ENCODE results near the gene CD84. TPM values are rescaled to one million over a fixed set of nuclear protein-coding genes. Genes with fewer than 3 reads are reported as not detected.
A peak's percentile ranks its signal among the peaks of the same experiment; 100 is the strongest.
"Not testable (repeated sequence)": the region's sequence is repeated elsewhere in the genome, so short reads cannot be mapped to it uniquely, and the experiment has no call there.

CD84 gene
- total RNA-seq, 1 donor from 2014 or later: not detected

GRCh38 chr1:160520582-160520981, 58.7 kb downstream of the CD84 start:
- no peaks in the 10 kb centered on the region for H3K36me3 Mint-ChIP-seq
- H3K27ac Mint-ChIP-seq: no peak overlapping the region
- TF ChIP-seq CTCF (conservative IDR thresholded peaks at IDR 0.05): no peak
- H3K4me1 Mint-ChIP-seq (ENCODE audit: unreplicated experiment): no peaks in the 10 kb centered on the region
- DNase-seq (ENCODE audit: extremely low spot score, unreplicated experiment): no peak
- H3K27me3 Mint-ChIP-seq: no peaks in the 10 kb centered on the region
- no peak overlapping the region for H3K4me3 Mint-ChIP-seq
- no peaks in the 10 kb centered on the region for H3K9me3 Mint-ChIP-seq

DNA sequence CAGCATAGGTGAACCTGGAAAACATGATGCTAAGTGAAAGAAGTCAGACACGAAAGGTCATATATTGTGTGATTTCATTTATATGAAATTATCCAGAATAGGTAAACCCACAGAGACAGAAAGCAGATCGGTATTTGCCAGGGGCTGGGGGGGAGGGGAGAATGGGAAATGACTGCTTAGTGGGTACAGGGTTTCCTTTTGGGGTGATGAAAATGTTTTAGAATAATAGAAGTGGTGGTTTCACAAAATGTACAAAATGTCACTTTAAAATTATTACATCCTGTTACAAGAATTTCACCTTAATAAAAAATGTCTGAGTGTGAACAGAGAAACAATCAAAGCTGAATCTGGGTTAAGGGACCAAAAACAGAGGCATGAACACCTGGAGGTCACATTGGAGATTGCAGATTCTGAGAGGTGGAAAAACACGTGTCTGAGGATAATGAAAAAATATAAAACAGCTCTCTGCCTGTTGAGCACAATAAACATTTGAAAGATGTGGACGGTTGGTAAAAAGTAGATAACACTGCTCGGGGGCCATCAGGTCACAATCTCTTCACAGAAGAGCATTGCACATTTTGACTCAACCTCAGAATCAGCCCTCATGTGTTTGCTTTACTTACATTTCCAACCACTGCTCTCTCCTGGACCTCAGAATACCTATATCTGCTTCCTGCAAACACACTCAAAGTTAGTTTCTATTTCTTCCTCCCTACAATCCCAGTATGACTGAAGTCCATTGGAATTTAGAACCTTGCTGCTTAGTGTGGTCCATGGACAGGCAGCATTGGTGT, 59.5 kb downstream of the CD84 start:
- H3K9me3 Mint-ChIP-seq: no peaks in the 10 kb centered on the region
- no peaks in the 10 kb centered on the region for H3K36me3 Mint-ChIP-seq
- H3K27ac Mint-ChIP-seq: no peak overlapping the region
- peak; percentile 26 for TF ChIP-seq CTCF (conservative IDR thresholded peaks at IDR 0.05)
- no peak overlapping the region for H3K4me3 Mint-ChIP-seq
- no peaks in the 10 kb centered on the region for H3K27me3 Mint-ChIP-seq
- H3K4me1 Mint-ChIP-seq (ENCODE audit: unreplicated experiment): no peaks in the 10 kb centered on the region
- no peak for DNase-seq (ENCODE audit: extremely low spot score, unreplicated experiment)

GRCh38 chr1:160517519-160517918, 61.8 kb downstream of the CD84 start:
- H3K36me3 Mint-ChIP-seq; H3K27ac Mint-ChIP-seq; H3K4me1 Mint-ChIP-seq (ENCODE audit: unreplicated experiment); H3K9me3 Mint-ChIP-seq; H3K4me3 Mint-ChIP-seq; DNase-seq (ENCODE audit: extremely low spot score, unreplicated experiment): not testable (repeated sequence)
- H3K27me3 Mint-ChIP-seq: peaks cover 15% of the 10 kb centered on the region

DNA sequence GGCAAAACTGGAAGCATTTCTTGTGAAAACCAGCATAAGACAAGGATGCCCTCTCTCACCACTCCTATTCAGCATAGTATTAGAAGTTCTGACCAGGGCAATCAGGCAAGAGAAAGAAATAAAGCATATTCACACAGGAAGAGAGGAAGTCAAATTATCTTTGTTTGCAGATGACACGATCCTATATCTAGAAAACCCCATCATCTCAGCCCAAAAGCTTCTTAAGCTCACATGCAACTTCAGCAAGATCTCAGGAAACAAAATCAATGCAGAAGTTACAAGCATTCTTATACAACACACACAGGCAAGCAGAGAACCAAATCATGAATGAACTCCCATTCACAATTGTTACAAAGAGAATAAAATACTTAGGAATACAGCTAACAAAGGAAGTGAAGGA, 63.4 kb downstream of the CD84 start:
- H3K4me3 Mint-ChIP-seq; H3K4me1 Mint-ChIP-seq (ENCODE audit: unreplicated experiment); H3K36me3 Mint-ChIP-seq; DNase-seq (ENCODE audit: extremely low spot score, unreplicated experiment); H3K9me3 Mint-ChIP-seq; H3K27ac Mint-ChIP-seq: not testable (repeated sequence)
- H3K27me3 Mint-ChIP-seq: peaks cover 15% of the 10 kb centered on the region

DNA sequence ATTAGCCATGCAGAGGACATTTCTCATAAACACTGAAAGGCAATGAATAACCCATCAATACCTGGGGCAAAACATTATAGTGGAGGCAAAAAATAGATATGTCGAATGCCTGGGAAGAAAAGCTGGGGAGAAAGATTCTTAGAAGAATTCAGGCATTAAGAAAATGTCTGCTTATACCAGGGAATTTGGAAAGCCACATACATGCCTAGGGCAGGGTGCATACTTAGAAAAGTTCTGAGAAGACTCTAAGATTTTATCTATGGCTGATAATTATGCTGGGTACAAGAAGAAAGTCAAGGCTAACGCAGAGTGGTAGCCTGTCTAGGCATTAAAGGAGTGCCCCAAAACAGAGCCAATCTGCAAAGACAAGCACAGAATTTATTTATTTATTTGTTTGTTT, 74.6 kb downstream of the CD84 start:
- H3K27me3 Mint-ChIP-seq: no peaks in the 10 kb centered on the region
- H3K9me3 Mint-ChIP-seq: peaks cover 6% of the 10 kb centered on the region
- TF ChIP-seq CTCF (conservative IDR thresholded peaks at IDR 0.05): no peak
- no peaks in the 10 kb centered on the region for H3K4me1 Mint-ChIP-seq (ENCODE audit: unreplicated experiment)
- H3K36me3 Mint-ChIP-seq: no peaks in the 10 kb centered on the region
- no peak overlapping the region for H3K27ac Mint-ChIP-seq
- no peak overlapping the region for H3K4me3 Mint-ChIP-seq
- DNase-seq (ENCODE audit: extremely low spot score, unreplicated experiment): no peak

GRCh38 chr1:160503087-160503486, 76.2 kb downstream of the CD84 start:
- H3K27ac Mint-ChIP-seq: no peak overlapping the region
- H3K9me3 Mint-ChIP-seq: peaks cover 6% of the 10 kb centered on the region
- no peaks in the 10 kb centered on the region for H3K4me1 Mint-ChIP-seq (ENCODE audit: unreplicated experiment)
- no peaks in the 10 kb centered on the region for H3K36me3 Mint-ChIP-seq
- no peak for DNase-seq (ENCODE audit: extremely low spot score, unreplicated experiment)
- TF ChIP-seq CTCF (conservative IDR thresholded peaks at IDR 0.05): no peak
- no peak overlapping the region for H3K4me3 Mint-ChIP-seq
- H3K27me3 Mint-ChIP-seq: peaks cover 3% of the 10 kb centered on the region
